Heart right ventricle (tissue), 16 donors: ENCODE measurements around the gene LTN1. TPM values are rescaled to one million over a fixed set of nuclear protein-coding genes. Genes with fewer than 3 reads are reported as not detected.

Experiments
- ATAC-seq, 8 donors: fragments of 200-7000 bp; cut with Tn5 transposase; one replicate each; pipeline ENCODE4 v1.9.1; 2020; ENCODE audit warnings: mild to moderate bottlenecking in 8 of 8, moderate library complexity in 8 of 8, moderate number of reproducible peaks in 1 of 8
- DNase-seq, 2 donors: peaks; one replicate each; pipeline ENCODE4 v3.0.0-alpha.2; 2020
- H3K27ac ChIP-seq, 10 donors: fragments of 200-600 bp; sonication (generic) in 2 of 10; one replicate each; pipeline versions ENCODE4 v1.5.0 to v1.8.0; 2020 to 2022; ENCODE audit warnings: mild to moderate bottlenecking in 3 of 10
- H3K27me3 ChIP-seq, 7 donors: fragments of 200-600 bp; one replicate each; pipeline ENCODE4 v1.8.0; 2021 to 2022; ENCODE audit warnings: mild to moderate bottlenecking in 2 of 7
- H3K36me3 ChIP-seq, 9 donors: fragments of 200-600 bp; sonication (generic) in 1 of 9; one replicate each; pipeline versions ENCODE4 v1.5.0 to v1.8.0; 2020 to 2022; ENCODE audit warnings: mild to moderate bottlenecking in 2 of 9
- H3K4me1 ChIP-seq, 9 donors: fragments of 200-600 bp; sonication (generic) in 1 of 9; one replicate each; pipeline versions ENCODE4 v1.5.0 to v1.8.0; 2020 to 2022; ENCODE audit warnings: mild to moderate bottlenecking in 4 of 9
- H3K4me3 ChIP-seq, 10 donors: fragments of 200-600 bp; sonication (generic) in 2 of 10; one replicate each; pipeline versions ENCODE4 v1.5.0 to v1.8.0; 2020 to 2022; ENCODE audit warnings: mild to moderate bottlenecking in 7 of 10, moderate library complexity in 2 of 10
- H3K9me3 ChIP-seq, 11 donors: fragments of 200-600 bp in 10 of 11; sonication (generic) in 2 of 11; one replicate each; pipeline versions ENCODE4 v1.5.0 to v1.8.0; 2013 to 2022; ENCODE audit warnings: mild to moderate bottlenecking in 2 of 11, control low read depth in 1 of 11, moderate library complexity in 1 of 11
- WGBS, 2 donors: extraction: QIAGEN DNeasy Blood & Tissue Kit; methylation state at CpG; one replicate each; pipeline ENCODE4 v1.1.7; 2013; ENCODE audit warnings: inconsistent platforms in 1 of 2; 5-methylcytosine and 5-hydroxymethylcytosine counted together
- intact Hi-C, 10 donors: fragments of 100-400 bp; cut with DNase I; formaldehyde crosslinking; loops; one replicate each; pipeline versions ENCODE4 v1.11.1 to v1.14.2; 2022
- polyA plus RNA-seq, 2 donors: library from polyadenylated mRNA; stranded (reverse); fragments of 200-250 nt; gene quantifications; one replicate each; pipeline ENCODE4 v1.2.3, GENCODE V29; 2013
- total RNA-seq, 10 donors: library from RNA; stranded (reverse); fragmentation: NEBNext Ultra II Directional in 3 of 10; extraction: Animal tissue kit (Norgen Biotek cat#: 25700) in 3 of 10; gene quantifications; one replicate each; pipeline versions ENCODE4 v1.2.1 to v1.2.4, GENCODE V29; 2021 to 2023
- TF ChIP-seq, protein P1 (sequence below), 9 donors: fragments of 200-600 bp; sonication (generic) in 2 of 9; IDR thresholded peaks; one replicate each; pipeline versions ENCODE4 v1.5.0 to v1.8.0; 2021 to 2022; ENCODE audit warnings: antibody characterized with exemption in 9 of 9, mild to moderate bottlenecking in 5 of 9, moderate library complexity in 1 of 9
- donor health status: Arrhythmogenic right ventricular cardiomyopathy.
- donor health status: ischemic (EF 13 %, LVEDD 7.1; RV severe dilation, severe dysfunction).
- donor health status: healthy with polysubstance abuse.
- donor health status: DM: no; HTN: yes; CAD: no.
- donor health status: DM: no; HTN: no; CAD: no.
- donor health status: ischemic (EF 25% LVEDD 6.9; RV normal size, moderate dysfunction).
- donor health status: ischemic (EF 25% LVEDD 5.7; RV mildly dilated, moderate dysfunction).
- donor health status: healthy.
- donor health status: DM: yes; HTN: yes; CAD: no.
- donor health status: Ischemic cardiomyopathy.
- donor health status: ischemic (EF 35%, LVEDD 5.7; RV mildly dilated, moderate dysfunction).
- donor health status: nonischemic (EF 11% LVEDD 7.7; RV severe dilation, severe dysfunction).
- donor health status: DM: yes; HTN: yes; CAD: no.
- donor health status: PGD.
- donor health status: ischemic (EF 29% LVEDD 5.4; RV normal size, mild dysfunction).
- donor health status: nonischemic (EF 23%, LVEDD 6.1; RV moderate dilation, normal function).

LTN1 gene
- total and polyA plus RNA-seq, 12 donors: 3.2 to 20.4 (median 17.7) TPM

DNA sequence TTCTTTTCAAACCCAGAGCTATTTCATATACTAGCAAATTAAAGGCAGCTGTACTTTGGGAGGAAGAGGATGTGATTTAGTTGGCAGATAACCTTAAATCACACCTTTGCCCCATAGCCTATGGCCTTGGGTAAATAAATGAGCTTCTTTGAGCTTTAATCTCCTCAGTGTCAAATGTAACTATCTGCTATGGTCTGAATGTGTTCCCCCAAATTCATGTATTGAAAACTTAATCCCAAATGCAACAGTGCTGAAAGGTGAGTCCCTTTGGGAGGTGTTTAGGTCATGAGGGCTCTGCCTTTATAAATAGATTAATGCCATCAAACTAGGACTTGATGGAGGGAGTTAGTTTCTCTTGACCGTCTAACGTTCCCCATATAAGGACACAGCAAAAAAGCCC is 85.8 kb downstream of the LTN1 start:
- H3K27ac ChIP-seq: no peak overlapping the region
- H3K36me3 ChIP-seq: no peaks in the 10 kb centered on the region
- H3K4me1 ChIP-seq: no peaks in the 10 kb centered on the region
- intact Hi-C loops: no loop called here
- DNase-seq: no peak
- H3K4me3 ChIP-seq: no peak overlapping the region
- H3K9me3 ChIP-seq: no peaks in the 10 kb centered on the region
- H3K27me3 ChIP-seq: no peaks in the 10 kb centered on the region
- no peak for ATAC-seq
- TF ChIP-seq, protein P1, sequence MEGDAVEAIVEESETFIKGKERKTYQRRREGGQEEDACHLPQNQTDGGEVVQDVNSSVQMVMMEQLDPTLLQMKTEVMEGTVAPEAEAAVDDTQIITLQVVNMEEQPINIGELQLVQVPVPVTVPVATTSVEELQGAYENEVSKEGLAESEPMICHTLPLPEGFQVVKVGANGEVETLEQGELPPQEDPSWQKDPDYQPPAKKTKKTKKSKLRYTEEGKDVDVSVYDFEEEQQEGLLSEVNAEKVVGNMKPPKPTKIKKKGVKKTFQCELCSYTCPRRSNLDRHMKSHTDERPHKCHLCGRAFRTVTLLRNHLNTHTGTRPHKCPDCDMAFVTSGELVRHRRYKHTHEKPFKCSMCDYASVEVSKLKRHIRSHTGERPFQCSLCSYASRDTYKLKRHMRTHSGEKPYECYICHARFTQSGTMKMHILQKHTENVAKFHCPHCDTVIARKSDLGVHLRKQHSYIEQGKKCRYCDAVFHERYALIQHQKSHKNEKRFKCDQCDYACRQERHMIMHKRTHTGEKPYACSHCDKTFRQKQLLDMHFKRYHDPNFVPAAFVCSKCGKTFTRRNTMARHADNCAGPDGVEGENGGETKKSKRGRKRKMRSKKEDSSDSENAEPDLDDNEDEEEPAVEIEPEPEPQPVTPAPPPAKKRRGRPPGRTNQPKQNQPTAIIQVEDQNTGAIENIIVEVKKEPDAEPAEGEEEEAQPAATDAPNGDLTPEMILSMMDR (IDR thresholded peaks at IDR 0.05): no peak
- 82 to 88% methylated on average over 2 of the region's 2 CpGs for WGBS, 2 donors

DNA sequence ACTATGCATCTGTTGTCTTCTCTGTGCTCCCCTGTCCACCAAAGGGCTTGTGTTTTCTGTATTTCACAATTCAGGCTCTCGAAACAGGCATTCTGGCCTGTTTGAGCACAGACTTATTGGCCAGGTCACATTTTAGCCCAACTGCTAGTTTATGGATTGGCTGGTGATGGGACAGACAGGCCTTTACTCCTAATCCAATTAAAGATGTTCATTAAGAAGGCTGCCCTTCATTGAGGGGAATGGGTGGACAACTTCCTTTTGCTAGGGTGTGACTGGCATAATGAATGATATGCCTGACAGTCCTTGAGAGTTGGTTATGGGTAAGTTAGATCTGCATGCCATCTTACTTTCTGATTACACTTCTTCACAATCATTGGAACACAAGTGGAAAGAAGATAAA is 86.4 kb downstream of the LTN1 start:
- TF ChIP-seq, protein P1 (IDR thresholded peaks at IDR 0.05): no peak
- H3K36me3 ChIP-seq: no peaks in the 10 kb centered on the region
- H3K4me3 ChIP-seq: no peak overlapping the region
- no peak for DNase-seq
- H3K27me3 ChIP-seq: no peaks in the 10 kb centered on the region
- no peak for ATAC-seq
- no peaks in the 10 kb centered on the region for H3K4me1 ChIP-seq
- WGBS, 2 donors: 88 to 90% methylated on average over 1 of the region's 1 CpG
- no peak overlapping the region for H3K27ac ChIP-seq
- H3K9me3 ChIP-seq: no peaks in the 10 kb centered on the region
- intact Hi-C loops: no loop called here

DNA sequence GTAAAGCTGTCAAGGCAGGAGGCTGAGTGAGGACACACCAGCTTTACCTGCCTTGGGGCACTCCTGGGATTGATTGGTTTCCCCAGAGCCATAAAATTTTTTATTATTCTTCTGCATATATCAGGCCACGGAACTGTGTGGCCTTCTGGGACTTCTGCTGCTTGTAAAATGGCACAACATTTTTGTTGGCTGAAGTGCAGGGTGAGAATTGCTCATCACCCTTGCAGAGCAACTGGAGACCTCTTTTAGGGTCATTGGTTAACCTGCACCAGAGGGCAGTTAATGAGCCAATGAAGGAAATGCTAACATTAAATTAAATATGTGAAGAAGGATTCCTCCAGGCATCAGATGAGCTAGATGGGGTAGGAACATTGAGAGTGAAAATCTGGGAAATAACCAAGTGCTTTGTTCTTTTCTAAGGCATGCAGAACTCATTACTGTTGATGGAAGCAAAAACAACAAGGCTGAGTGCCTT is 87.7 kb downstream of the LTN1 start:
- no peaks in the 10 kb centered on the region for H3K9me3 ChIP-seq
- no peak overlapping the region for H3K27ac ChIP-seq
- H3K27me3 ChIP-seq: no peaks in the 10 kb centered on the region
- intact Hi-C loops: no loop called here
- WGBS, 2 donors: 71 to 73% methylated on average over 1 of the region's 1 CpG
- H3K36me3 ChIP-seq: no peaks in the 10 kb centered on the region
- DNase-seq (no peak), ATAC-seq (no peak)
- no peaks in the 10 kb centered on the region for H3K4me1 ChIP-seq
- no peak overlapping the region for H3K4me3 ChIP-seq
- TF ChIP-seq, protein P1 (IDR thresholded peaks at IDR 0.05): no peak

DNA sequence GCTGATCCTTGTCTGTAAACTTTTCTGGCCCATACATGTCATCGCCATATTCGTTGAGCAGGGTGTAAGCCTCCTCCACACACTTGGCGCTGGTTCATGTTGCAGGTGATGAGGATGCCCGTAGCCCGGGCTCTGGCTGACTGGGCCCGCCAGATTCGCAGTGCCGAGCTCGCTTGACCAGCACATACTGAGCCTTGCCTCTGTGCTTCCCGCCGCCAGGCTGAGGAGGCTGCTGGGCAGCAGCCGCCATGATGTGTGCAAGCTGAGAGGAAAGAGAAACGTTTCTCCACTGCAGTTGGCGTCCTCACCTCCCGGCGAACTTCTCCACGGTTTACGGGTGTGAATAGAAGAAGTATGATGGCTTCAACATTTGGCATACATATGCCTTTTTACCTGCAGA is 89.2 kb downstream of the LTN1 start:
- TF ChIP-seq, protein P1 (IDR thresholded peaks at IDR 0.05): no peak
- intact Hi-C loops: no loop called here
- 89 to 95% methylated on average over 18 of the region's 18 CpGs for WGBS, 2 donors
- Histone ChIP-seq H3K9me3 (no peaks in the 10 kb centered on the region), H3K36me3 (no peaks in the 10 kb centered on the region), H3K4me3 (no peak overlapping the region), H3K27ac (no peak overlapping the region), H3K27me3 (no peaks in the 10 kb centered on the region), H3K4me1 (no peaks in the 10 kb centered on the region)
- DNase-seq (no peak), ATAC-seq (no peak)
